Subcutaneous adipose tissue (tissue), 4 donors: ENCODE measurements around the gene NEFH. TPM values are rescaled to one million over a fixed set of nuclear protein-coding genes. Genes with fewer than 3 reads are reported as not detected.

ENCODE experiments used
- total RNA-seq, 4 donors: library from RNA; depleted of rRNA; stranded (reverse); fragments of >200 nt; gene quantifications; one replicate each; pipeline ENCODE4 v1.1.0, GENCODE V29; 2016
- TF ChIP-seq, protein P1 (sequence below): fragments of 450-650 bp; IDR thresholded peaks from one replicate; pipeline ENCODE4 v1.5.1; 2016; ENCODE audit warnings: low read depth, mild to moderate bottlenecking, control low read depth, antibody characterized with exemption, moderate library complexity

The NEFH gene
- total RNA-seq, 4 donors from 2014 or later = 0.19 to 0.66 (median 0.41) TPM

DNA sequence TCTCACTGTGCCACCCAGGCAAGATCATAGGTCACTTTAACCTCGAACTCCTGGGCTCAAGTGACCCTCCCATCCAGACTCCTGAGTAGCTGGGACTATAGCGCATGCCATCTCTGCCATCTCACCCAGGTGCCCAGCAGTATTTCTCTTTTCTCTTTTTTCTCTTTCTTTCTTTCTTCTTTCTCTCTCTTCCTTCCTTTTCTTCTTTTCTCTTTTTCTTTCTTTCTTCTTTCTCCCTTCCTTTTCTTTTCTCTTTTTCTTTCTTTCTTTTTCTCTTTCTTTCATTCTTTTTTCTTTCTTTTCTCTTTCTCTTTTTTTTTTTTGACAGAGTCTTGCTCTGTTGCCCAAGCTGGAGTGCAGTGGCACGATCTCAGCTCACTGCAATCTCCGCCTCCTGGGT, 28.2 kb upstream of the NEFH start:
- TF ChIP-seq, protein P1, sequence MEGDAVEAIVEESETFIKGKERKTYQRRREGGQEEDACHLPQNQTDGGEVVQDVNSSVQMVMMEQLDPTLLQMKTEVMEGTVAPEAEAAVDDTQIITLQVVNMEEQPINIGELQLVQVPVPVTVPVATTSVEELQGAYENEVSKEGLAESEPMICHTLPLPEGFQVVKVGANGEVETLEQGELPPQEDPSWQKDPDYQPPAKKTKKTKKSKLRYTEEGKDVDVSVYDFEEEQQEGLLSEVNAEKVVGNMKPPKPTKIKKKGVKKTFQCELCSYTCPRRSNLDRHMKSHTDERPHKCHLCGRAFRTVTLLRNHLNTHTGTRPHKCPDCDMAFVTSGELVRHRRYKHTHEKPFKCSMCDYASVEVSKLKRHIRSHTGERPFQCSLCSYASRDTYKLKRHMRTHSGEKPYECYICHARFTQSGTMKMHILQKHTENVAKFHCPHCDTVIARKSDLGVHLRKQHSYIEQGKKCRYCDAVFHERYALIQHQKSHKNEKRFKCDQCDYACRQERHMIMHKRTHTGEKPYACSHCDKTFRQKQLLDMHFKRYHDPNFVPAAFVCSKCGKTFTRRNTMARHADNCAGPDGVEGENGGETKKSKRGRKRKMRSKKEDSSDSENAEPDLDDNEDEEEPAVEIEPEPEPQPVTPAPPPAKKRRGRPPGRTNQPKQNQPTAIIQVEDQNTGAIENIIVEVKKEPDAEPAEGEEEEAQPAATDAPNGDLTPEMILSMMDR = no peak

DNA sequence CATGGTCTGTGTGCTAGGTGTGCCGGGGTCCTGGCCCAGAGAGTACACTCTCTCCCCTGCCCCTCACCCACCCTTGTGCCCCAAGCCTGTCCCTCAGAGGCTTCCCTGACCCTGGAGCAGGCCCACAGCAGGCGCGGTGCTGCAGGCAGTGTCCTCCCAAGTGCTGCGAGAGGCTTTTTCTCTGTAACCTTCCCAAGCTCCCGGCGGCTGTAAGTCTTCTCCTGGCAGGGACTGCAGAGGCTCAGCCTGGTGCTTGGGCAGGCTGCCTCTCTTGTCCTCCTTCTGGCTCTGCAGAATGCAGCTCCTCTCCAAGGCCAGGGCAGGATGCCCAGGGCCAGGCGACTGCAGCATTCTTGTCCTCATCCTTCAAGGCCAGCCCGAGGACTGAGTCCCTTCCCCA, 25.7 kb upstream of the NEFH start:
- TF ChIP-seq, protein P1 = no peak

DNA sequence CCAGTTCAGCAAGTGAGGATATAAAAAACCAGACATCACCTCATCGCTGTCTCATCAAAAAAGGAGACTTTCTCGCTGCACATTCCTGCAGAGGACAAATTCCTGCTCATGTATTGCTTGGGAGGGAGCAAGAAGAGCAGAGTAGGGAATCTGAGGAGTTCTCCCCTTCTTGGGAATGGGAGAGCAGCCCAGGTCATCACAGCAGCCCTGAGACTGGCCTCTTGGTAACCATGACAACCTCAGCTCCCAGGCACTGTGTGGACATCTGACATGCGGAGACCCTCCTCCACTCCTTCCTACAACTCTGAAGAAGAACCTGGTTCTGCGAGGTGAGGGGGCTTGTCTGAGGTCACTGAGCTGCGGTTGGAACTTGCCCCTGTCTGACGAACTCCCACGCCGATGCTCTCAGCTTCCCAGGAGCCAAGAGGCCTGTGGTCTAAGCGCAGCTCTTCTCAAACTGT, 23.8 kb upstream of the NEFH start:
- TF ChIP-seq, protein P1 = no peak

DNA sequence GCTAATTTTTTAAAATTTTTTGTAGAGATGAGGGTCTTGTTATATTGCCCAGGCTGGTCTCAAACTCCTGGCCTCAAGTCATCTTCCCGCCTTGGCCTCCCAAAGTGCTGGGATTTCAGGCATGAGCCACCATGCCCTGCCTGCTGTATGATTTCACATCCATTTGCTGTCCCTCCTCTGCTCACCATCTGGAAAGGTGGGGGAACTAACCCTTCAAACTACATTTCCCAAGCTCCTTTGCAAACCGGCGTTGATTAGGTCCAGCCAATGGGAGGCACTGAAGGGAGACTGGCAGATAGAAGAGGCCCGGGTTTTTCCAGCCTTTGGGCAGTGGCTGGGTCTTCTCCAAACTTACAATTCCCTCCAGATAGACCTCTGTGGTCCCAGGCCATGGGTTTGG, 22.3 kb upstream of the NEFH start:
- TF ChIP-seq, protein P1 = no peak

DNA sequence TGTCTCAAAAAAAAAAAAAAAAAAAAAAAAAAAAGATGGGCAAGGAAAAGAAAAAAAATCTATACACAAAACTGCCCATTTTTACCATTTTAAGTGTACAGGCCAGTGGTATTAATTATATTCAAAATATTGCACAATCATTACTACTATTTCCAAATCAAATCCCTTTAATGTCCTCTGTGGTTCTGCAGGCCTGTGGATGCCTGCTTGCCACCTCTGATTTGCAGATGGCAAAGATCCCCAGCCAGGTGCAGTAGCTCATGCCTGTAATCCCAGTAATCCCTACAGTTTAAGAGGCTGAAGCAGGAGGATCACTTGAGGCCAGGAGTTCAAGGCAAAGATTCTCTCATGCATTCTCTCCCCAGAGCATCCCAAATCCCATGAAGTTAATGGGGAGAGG, 21.5 kb upstream of the NEFH start:
- TF ChIP-seq, protein P1 = no peak

DNA sequence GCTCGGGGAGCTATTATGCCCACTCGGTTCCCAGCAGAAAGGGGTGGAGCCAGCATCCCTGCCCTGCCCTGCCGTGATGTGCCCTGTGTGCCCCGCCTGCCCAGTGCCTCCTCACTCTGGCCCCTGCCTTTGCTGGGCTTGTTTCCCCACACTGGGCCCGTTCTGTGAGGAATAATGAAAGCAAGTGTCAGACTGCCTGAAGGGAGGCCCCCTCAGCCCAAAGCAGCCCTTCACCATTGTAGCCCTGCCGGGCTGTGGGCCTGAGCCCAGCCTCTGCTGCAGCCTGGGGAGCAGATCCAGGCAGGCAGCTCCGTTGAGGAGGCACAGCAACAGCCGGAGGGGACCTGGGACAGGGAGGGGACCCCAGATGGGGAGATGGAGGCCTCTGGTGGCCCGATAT, 20.2 kb upstream of the NEFH start:
- TF ChIP-seq, protein P1 = no peak

DNA sequence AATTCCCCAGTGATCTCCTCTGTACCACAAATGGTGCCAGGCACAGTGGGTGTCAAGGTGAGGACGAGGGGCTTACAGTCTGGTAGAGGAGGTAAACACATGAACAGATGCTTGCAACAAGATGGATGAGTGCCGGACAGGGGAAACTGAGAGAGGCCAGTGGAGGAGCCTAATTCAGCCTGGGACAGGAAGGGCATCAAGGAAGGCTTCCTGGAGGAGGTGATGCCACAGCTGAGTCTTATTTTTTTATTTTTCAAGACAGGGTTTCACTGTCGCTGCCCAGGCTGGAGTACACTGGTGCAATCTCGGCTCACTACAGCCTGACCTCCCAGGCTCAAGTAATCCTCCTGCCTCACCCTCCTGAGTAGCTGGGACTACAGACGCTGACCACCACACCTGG, 18.8 kb upstream of the NEFH start:
- TF ChIP-seq, protein P1 = no peak
